GM23338 (cell line): ENCODE measurements around the gene SELENOO. TPM values are rescaled to one million over a fixed set of nuclear protein-coding genes. Genes with fewer than 3 reads are reported as not detected.

Experiments used
- ATAC-seq: fragments of 200-7000 bp; cut with Tn5 transposase; 3 replicates; pipeline ENCODE4 v1.9.1; 2020
- DNase-seq: peaks from one replicate; pipeline ENCODE4 v3.0.0-alpha.2; 2015; ENCODE audit warnings: low spot score
- H2AFZ ChIP-seq: fragments of 200-600 bp; sonication (generic); 2 replicates; pipeline ENCODE4 v1.8.0; 2016; ENCODE audit warnings: antibody characterized with exemption, mild to moderate bottlenecking, moderate library complexity
- H3F3A ChIP-seq: fragments of 200-600 bp; sonication (generic); replicated peaks from 2 replicates; pipeline ENCODE4 v1.8.0; 2017; ENCODE audit warnings: antibody characterized with exemption, mixed run types, low read depth
- H3K27ac ChIP-seq: fragments of 200-600 bp; sonication (generic); 2 replicates; pipeline ENCODE4 v1.6.1; 2016; ENCODE audit warnings: low read depth
- H3K27me3 ChIP-seq: fragments of 200-600 bp; sonication (generic); 2 replicates; pipeline ENCODE4 v1.8.0; 2016; ENCODE audit warnings: mild to moderate bottlenecking, mixed run types, moderate library complexity; ENCODE audit not compliant: insufficient read depth
- H3K36me3 ChIP-seq: fragments of 200-600 bp; sonication (generic); 2 replicates; pipeline ENCODE4 v1.8.0; 2016; ENCODE audit warnings: mild to moderate bottlenecking; ENCODE audit not compliant: insufficient read depth
- H3K4me1 ChIP-seq: fragments of 200-600 bp; sonication (generic); 2 replicates; pipeline ENCODE4 v1.8.0; 2016; ENCODE audit warnings: mild to moderate bottlenecking, moderate library complexity; ENCODE audit not compliant: insufficient read depth
- H3K4me2 ChIP-seq: fragments of 200-600 bp; sonication (generic); 2 replicates; pipeline ENCODE4 v1.7.1; 2017; ENCODE audit warnings: mixed run types
- H3K4me3 ChIP-seq: fragments of 200-600 bp; sonication (generic); 2 replicates; pipeline ENCODE4 v1.6.1; 2016; ENCODE audit warnings: mixed run types
- H3K79me2 ChIP-seq: fragments of 200-600 bp; sonication (generic); replicated peaks from 2 replicates; pipeline ENCODE4 v1.8.0; 2017; ENCODE audit warnings: mild to moderate bottlenecking; ENCODE audit not compliant: insufficient read depth
- H3K9me2 ChIP-seq: fragments of 200-600 bp; sonication (generic); 2 replicates; pipeline ENCODE4 v1.8.0; 2017; ENCODE audit not compliant: insufficient read depth
- H4K20me1 ChIP-seq: fragments of 200-600 bp; sonication (generic); replicated peaks from 2 replicates; pipeline ENCODE4 v1.8.0; 2017; ENCODE audit warnings: mild to moderate bottlenecking; ENCODE audit not compliant: insufficient read depth
- H3K27ac Mint-ChIP-seq: 2 replicates; pipeline ENCODE4 v1.8.0; 2020; ENCODE audit warnings: inconsistent platforms, mild to moderate bottlenecking, moderate library complexity, mixed read lengths
- H3K27me3 Mint-ChIP-seq: 3 replicates; pipeline ENCODE4 v1.8.0; 2022; ENCODE audit warnings: low read depth, mild to moderate bottlenecking, moderate library complexity, mixed read lengths, inconsistent platforms; ENCODE audit not compliant: insufficient read depth, poor library complexity
- H3K36me3 Mint-ChIP-seq: 3 replicates; pipeline ENCODE4 v1.8.0; 2021; ENCODE audit warnings: low read depth, mild to moderate bottlenecking, inconsistent platforms, moderate library complexity, mixed read lengths
- H3K4me1 Mint-ChIP-seq: 3 replicates; pipeline ENCODE4 v1.8.0; 2020; ENCODE audit warnings: mild to moderate bottlenecking, inconsistent platforms, mixed read lengths
- H3K4me3 Mint-ChIP-seq: 3 replicates; pipeline ENCODE4 v1.8.0; 2021; ENCODE audit warnings: moderate library complexity, mild to moderate bottlenecking, inconsistent platforms, mixed read lengths
- H3K9me3 Mint-ChIP-seq: 3 replicates; pipeline ENCODE4 v1.8.0; 2020; ENCODE audit warnings: moderate library complexity, mild to moderate bottlenecking, inconsistent platforms, mixed read lengths
- CREB1 ChIP-seq: fragments of 250-450 bp; sonication (Bioruptor Pico); IDR thresholded peaks from 2 replicates; pipeline ENCODE4 v1.5.0; 2020; ENCODE audit warnings: low read depth, mild to moderate bottlenecking, moderate library complexity
- EZH2 ChIP-seq: fragments of 200-600 bp; sonication (generic); IDR thresholded peaks from one replicate; pipeline ENCODE4 v1.8.0; 2017; ENCODE audit warnings: antibody characterized with exemption, mild to moderate bottlenecking, low read depth; ENCODE audit not compliant: unreplicated experiment
- EZH2phosphoT487 ChIP-seq: fragments of 200-600 bp; sonication (generic); IDR thresholded peaks from one replicate; pipeline ENCODE4 v1.8.1; 2018; ENCODE audit warnings: antibody characterized with exemption; ENCODE audit not compliant: unreplicated experiment
- JUNB ChIP-seq: IDR thresholded peaks from one replicate; pipeline ENCODE4 v1.6.1; 2016; ENCODE audit warnings: antibody characterized with exemption; ENCODE audit not compliant: unreplicated experiment
- POLR2AphosphoS5 ChIP-seq: IDR thresholded peaks from 2 replicates; pipeline ENCODE4 v1.6.1; 2016; ENCODE audit warnings: antibody characterized with exemption, low read depth
- REST ChIP-seq: IDR thresholded peaks from one replicate; pipeline ENCODE4 v1.6.1; 2018; ENCODE audit warnings: antibody characterized with exemption; ENCODE audit not compliant: unreplicated experiment
- STAT1 ChIP-seq: IDR thresholded peaks from one replicate; pipeline ENCODE4 v1.6.1; 2016; ENCODE audit warnings: antibody characterized with exemption; ENCODE audit not compliant: unreplicated experiment
- ZNF331 ChIP-seq: fragments of 250-450 bp; sonication (Bioruptor Pico); IDR thresholded peaks from 2 replicates; pipeline ENCODE4 v1.5.0; 2020; ENCODE audit warnings: low read depth, mild to moderate bottlenecking, moderate library complexity
- polyA plus RNA-seq: library from polyadenylated mRNA; unstranded; fragments of >200 nt; fragmentation: Nextera tagmentation; extraction: Ambion mirVana; gene quantifications from 2 replicates; pipeline ENCODE4 v1.2.1, GENCODE V29; 2016
- total RNA-seq: library from RNA; depleted of rRNA; stranded (reverse); fragments of >200 nt; shearing (Covaris generic); gene quantifications from 2 replicates; pipeline ENCODE4 v1.2.3, GENCODE V29; 2014
- TF ChIP-seq, protein P1 (sequence below), 2 experiments: fragments of 200-600 bp in 1 of 2; sonication (generic) in 1 of 2; conservative IDR thresholded peaks; 2 replicates each; pipeline versions ENCODE4 v1.5.1 to v1.6.1; 2016 to 2017; ENCODE audit warnings: antibody characterized with exemption in 2 of 2, low read depth in 2 of 2, mild to moderate bottlenecking in 2 of 2, moderate library complexity in 1 of 2
- TF ChIP-seq, protein P2 (sequence below): IDR thresholded peaks from 2 replicates; pipeline ENCODE4 v1.6.1; 2016; ENCODE audit warnings: antibody characterized with exemption

SELENOO gene
- total and polyA plus RNA-seq, 2 experiments from 2014 or later = 6.8 to 21.3 TPM

DNA sequence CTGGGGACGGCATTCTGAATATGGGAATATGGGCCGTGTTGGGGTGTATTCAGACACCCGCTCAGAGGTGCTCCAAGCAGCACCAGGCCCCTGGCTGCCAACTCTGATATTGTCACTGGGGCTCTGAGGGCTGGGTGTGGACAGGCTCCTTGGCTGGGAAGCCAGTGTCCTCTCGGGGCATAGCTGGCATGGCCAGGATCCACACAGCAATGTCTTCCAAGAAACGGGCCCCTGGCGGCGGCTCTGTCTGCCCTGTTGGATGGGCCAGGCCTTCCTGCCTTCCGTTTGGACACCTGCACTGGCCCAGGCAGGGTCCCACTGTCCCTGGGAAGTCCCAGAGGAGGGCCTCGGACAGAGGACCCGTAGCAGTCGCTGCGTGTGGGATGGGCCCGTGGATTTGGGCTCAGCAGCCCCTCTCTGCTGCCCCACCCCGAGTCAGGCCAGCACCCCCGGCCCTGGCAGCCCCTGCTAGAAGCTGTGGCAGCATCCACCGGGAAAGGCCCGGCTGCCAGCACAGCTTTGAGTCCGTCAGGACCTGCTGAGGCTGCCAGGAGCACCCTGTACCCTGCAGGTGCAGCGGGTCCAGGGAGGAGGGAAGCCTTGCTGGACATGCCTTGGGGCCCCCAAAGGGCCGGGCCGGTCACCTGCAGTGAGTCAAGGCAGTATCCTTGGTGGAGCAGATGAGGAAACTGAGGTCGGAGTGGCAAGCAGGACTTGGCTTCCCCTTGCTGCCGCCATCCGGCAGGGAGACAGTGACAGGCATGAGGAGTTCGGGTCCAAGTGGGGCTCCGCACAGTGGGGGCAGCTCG, 26.2 kb upstream of the SELENOO start:
- peaks cover 8% of the 10 kb centered on the region; the same call in 1 of the 2 replicates for H3K27me3 ChIP-seq
- no peaks in the 10 kb centered on the region for H3K9me2 ChIP-seq
- no peak overlapping the region for H2AFZ ChIP-seq
- no peaks in the 10 kb centered on the region for H3F3A ChIP-seq
- Mint-ChIP-seq H3K27ac (no peak overlapping the region), H3K4me3 (no peak overlapping the region), H3K27me3 (peaks cover 12% of the 10 kb centered on the region), H3K4me1 (peaks cover 5% of the 10 kb centered on the region), H3K9me3 (no peaks in the 10 kb centered on the region), H3K36me3 (peaks cover under 1% of the 10 kb centered on the region; the same call in 1 of the 3 replicates)
- H4K20me1 ChIP-seq = no peaks in the 10 kb centered on the region
- H3K4me2 ChIP-seq = no peak overlapping the region
- DNase-seq = no peak
- 0 out of 2 replicates have a peak, but pooled peaks cover 7% of the 10 kb centered on the region for H3K4me1 ChIP-seq
- no peak overlapping the region for H3K4me3 ChIP-seq
- H3K27ac ChIP-seq = no peak overlapping the region
- H3K36me3 ChIP-seq = no peaks in the 10 kb centered on the region
- ATAC-seq = no peak
- H3K79me2 ChIP-seq = no peaks in the 10 kb centered on the region
- TF ChIP-seq EZH2 (no peak), ZNF331 (CRISPR knock-in tag) (no peak), STAT1 (no peak), EZH2phosphoT487 (no peak), POLR2AphosphoS5 (no peak), REST (no peak)
- TF ChIP-seq, protein P1, sequence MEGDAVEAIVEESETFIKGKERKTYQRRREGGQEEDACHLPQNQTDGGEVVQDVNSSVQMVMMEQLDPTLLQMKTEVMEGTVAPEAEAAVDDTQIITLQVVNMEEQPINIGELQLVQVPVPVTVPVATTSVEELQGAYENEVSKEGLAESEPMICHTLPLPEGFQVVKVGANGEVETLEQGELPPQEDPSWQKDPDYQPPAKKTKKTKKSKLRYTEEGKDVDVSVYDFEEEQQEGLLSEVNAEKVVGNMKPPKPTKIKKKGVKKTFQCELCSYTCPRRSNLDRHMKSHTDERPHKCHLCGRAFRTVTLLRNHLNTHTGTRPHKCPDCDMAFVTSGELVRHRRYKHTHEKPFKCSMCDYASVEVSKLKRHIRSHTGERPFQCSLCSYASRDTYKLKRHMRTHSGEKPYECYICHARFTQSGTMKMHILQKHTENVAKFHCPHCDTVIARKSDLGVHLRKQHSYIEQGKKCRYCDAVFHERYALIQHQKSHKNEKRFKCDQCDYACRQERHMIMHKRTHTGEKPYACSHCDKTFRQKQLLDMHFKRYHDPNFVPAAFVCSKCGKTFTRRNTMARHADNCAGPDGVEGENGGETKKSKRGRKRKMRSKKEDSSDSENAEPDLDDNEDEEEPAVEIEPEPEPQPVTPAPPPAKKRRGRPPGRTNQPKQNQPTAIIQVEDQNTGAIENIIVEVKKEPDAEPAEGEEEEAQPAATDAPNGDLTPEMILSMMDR (conservative IDR thresholded peaks at IDR 0.05; ENCODE audit: low read depth in 2 of 2) = no peak
- TF ChIP-seq, protein P2, sequence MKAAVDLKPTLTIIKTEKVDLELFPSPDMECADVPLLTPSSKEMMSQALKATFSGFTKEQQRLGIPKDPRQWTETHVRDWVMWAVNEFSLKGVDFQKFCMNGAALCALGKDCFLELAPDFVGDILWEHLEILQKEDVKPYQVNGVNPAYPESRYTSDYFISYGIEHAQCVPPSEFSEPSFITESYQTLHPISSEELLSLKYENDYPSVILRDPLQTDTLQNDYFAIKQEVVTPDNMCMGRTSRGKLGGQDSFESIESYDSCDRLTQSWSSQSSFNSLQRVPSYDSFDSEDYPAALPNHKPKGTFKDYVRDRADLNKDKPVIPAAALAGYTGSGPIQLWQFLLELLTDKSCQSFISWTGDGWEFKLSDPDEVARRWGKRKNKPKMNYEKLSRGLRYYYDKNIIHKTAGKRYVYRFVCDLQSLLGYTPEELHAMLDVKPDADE = no peak

GRCh38 chr22:50175191-50175461, 25.7 kb upstream of the SELENOO start:
- Histone ChIP-seq H3K27ac (no peak overlapping the region), H3K79me2 (no peaks in the 10 kb centered on the region), H4K20me1 (no peaks in the 10 kb centered on the region), H3K4me2 (no peak overlapping the region), H3K4me3 (no peak overlapping the region), H3K36me3 (no peaks in the 10 kb centered on the region), H2AFZ (no peak overlapping the region), H3K27me3 (peaks cover 8% of the 10 kb centered on the region; the same call in 1 of the 2 replicates), H3K4me1 (0 out of 2 replicates have a peak, but pooled peaks cover 7% of the 10 kb centered on the region), H3F3A (no peaks in the 10 kb centered on the region), H3K9me2 (no peaks in the 10 kb centered on the region)
- no peaks in the 10 kb centered on the region for H3K9me3 Mint-ChIP-seq
- H3K4me1 Mint-ChIP-seq = peaks cover 5% of the 10 kb centered on the region
- no peak overlapping the region for H3K27ac Mint-ChIP-seq
- ATAC-seq (no peak), DNase-seq (no peak)
- H3K4me3 Mint-ChIP-seq = no peak overlapping the region
- H3K36me3 Mint-ChIP-seq = peaks cover 4% of the 10 kb centered on the region; the same call in 1 of the 3 replicates
- H3K27me3 Mint-ChIP-seq = peaks cover 14% of the 10 kb centered on the region
- TF ChIP-seq JUNB (no peak), CREB1 (no peak), EZH2phosphoT487 (no peak)
- TF ChIP-seq, protein P2 = no peak
